HEK293 (cell line): ENCODE measurements around the gene IFIT5.

Source experiments
- CTCF ChIA-PET: fragments of 350-600 bp; formaldehyde crosslinking; extraction: SDS; loops from one replicate; lab custom pipeline; 2021; ENCODE audit warnings: antibody characterized with exemption; lab: Yijun Ruan, JAX
- POLR2A ChIA-PET: fragments of 300-600 bp; formaldehyde crosslinking; extraction: SDS; loops from one replicate; lab custom pipeline; 2020; ENCODE audit warnings: antibody characterized with exemption, inconsistent platforms; lab: Yijun Ruan, JAX
- H3K27ac ChIP-seq: fragments of 200-500 bp; sonication (Bioruptor generic); 2 replicates; pipeline ENCODE4 v1.5.1; 2014; ENCODE audit warnings: low read depth, low read length, control low read depth, inconsistent platforms; ENCODE audit errors: extremely low read depth
- H3K36me3 ChIP-seq, 2 experiments: fragments of 200-500 bp in 1 of 2; sonication (Bioruptor generic) in 1 of 2; 1 replicate in 1 of 2; 2 replicates in 1 of 2; pipeline ENCODE4 v1.5.1; 2014 to 2017; ENCODE audit warnings: inconsistent platforms in 2 of 2, low read length in 2 of 2; ENCODE audit not compliant: control insufficient read depth in 2 of 2, insufficient read depth in 1 of 2
- H3K4me1 ChIP-seq: fragments of 200-500 bp; sonication (Bioruptor generic); 2 replicates; pipeline ENCODE4 v1.5.1; 2014; ENCODE audit warnings: mild to moderate bottlenecking, low read length, inconsistent platforms; ENCODE audit not compliant: control insufficient read depth, insufficient read depth
- H3K4me3 ChIP-seq: 2 replicates; pipeline ENCODE4 v1.5.1; 2011; ENCODE audit warnings: low read depth, mild to moderate bottlenecking, control low read depth, low read length, moderate library complexity
- H3K9me3 ChIP-seq: fragments of 200-500 bp; sonication (Bioruptor generic); 2 replicates; pipeline ENCODE4 v1.5.1; 2014; ENCODE audit warnings: low read depth, low read length, inconsistent platforms; ENCODE audit not compliant: control insufficient read depth, insufficient read depth
- KLF7 ChIP-seq: fragments of 450-650 bp; formaldehyde crosslinking; IDR thresholded peaks from 2 replicates; pipeline ENCODE4 v1.5.1; 2016; ENCODE audit warnings: missing biosample characterization, missing genetic modification characterization, borderline replicate concordance
- KLF8 ChIP-seq: fragments of 450-650 bp; formaldehyde crosslinking; IDR thresholded peaks from 2 replicates; pipeline ENCODE4 v1.5.1; 2016; ENCODE audit warnings: missing biosample characterization, missing genetic modification characterization
- PRDM1 ChIP-seq: fragments of 450-650 bp; formaldehyde crosslinking; IDR thresholded peaks from 2 replicates; pipeline ENCODE4; 2016; ENCODE audit warnings: missing biosample characterization, missing genetic modification characterization
- ZNF157 ChIP-seq: fragments of 450-650 bp; formaldehyde crosslinking; IDR thresholded peaks from 2 replicates; pipeline ENCODE4 v1.5.1; 2016; ENCODE audit warnings: missing biosample characterization, missing genetic modification characterization
- ZNF16 ChIP-seq: fragments of 450-650 bp; formaldehyde crosslinking; IDR thresholded peaks from 2 replicates; pipeline ENCODE4 v1.5.1; 2016; ENCODE audit warnings: low read depth, missing biosample characterization, missing genetic modification characterization
- ZNF292 ChIP-seq: fragments of 450-650 bp; formaldehyde crosslinking; IDR thresholded peaks from 2 replicates; pipeline ENCODE4 v1.5.1; 2016; ENCODE audit warnings: low read depth, missing biosample characterization, missing genetic modification characterization, borderline replicate concordance
- ZNF48 ChIP-seq: fragments of 450-650 bp; formaldehyde crosslinking; IDR thresholded peaks from 2 replicates; pipeline ENCODE4 v1.5.1; 2016; ENCODE audit warnings: missing biosample characterization, missing genetic modification characterization
- ZNF548 ChIP-seq: fragments of 450-650 bp; formaldehyde crosslinking; IDR thresholded peaks from 2 replicates; pipeline ENCODE4 v1.5.1; 2016; ENCODE audit warnings: missing biosample characterization, missing genetic modification characterization
- ZNF549 ChIP-seq: fragments of 450-650 bp; IDR thresholded peaks from 2 replicates; pipeline ENCODE4 v1.5.1; 2018; ENCODE audit warnings: missing biosample characterization, missing genetic modification characterization, mild to moderate bottlenecking, inconsistent platforms, moderate library complexity
- ZNF621 ChIP-seq: fragments of 450-650 bp; formaldehyde crosslinking; IDR thresholded peaks from 2 replicates; pipeline ENCODE4 v1.5.1; 2017; ENCODE audit warnings: missing biosample characterization, missing genetic modification characterization
- ZNF776 ChIP-seq: fragments of 450-650 bp; formaldehyde crosslinking; IDR thresholded peaks from 2 replicates; pipeline ENCODE4 v1.5.0; 2017; ENCODE audit warnings: missing biosample characterization, missing genetic modification characterization, borderline replicate concordance
- ZNF777 ChIP-seq: fragments of 450-650 bp; formaldehyde crosslinking; IDR thresholded peaks from 2 replicates; pipeline ENCODE4 v1.5.1; 2017; ENCODE audit warnings: missing biosample characterization, missing genetic modification characterization, borderline replicate concordance
- ZNF785 ChIP-seq: fragments of 450-650 bp; formaldehyde crosslinking; IDR thresholded peaks from 2 replicates; pipeline ENCODE4 v1.5.1; 2016; ENCODE audit warnings: missing biosample characterization, missing genetic modification characterization
- TF ChIP-seq, protein P1 (sequence below): fragments of 450-650 bp; formaldehyde crosslinking; IDR thresholded peaks from 2 replicates; pipeline ENCODE4 v1.5.1; 2016; ENCODE audit warnings: missing biosample characterization, missing genetic modification characterization
- TF ChIP-seq, protein P2 (sequence below): fragments of 450-650 bp; formaldehyde crosslinking; IDR thresholded peaks from 2 replicates; pipeline ENCODE4 v1.5.1; 2016; ENCODE audit warnings: missing biosample characterization, missing genetic modification characterization
- TF ChIP-seq, protein P3 (sequence below): fragments of 450-650 bp; formaldehyde crosslinking; IDR thresholded peaks from 2 replicates; pipeline ENCODE4 v1.5.1; 2016; ENCODE audit warnings: missing biosample characterization, missing genetic modification characterization, borderline replicate concordance
- TF ChIP-seq, protein P4 (sequence below): fragments of 450-650 bp; formaldehyde crosslinking; optimal IDR thresholded peaks from 2 replicates; pipeline ENCODE3; 2016; ENCODE audit warnings: missing biosample characterization, mild to moderate bottlenecking, missing genetic modification characterization

The IFIT5 gene

DNA sequence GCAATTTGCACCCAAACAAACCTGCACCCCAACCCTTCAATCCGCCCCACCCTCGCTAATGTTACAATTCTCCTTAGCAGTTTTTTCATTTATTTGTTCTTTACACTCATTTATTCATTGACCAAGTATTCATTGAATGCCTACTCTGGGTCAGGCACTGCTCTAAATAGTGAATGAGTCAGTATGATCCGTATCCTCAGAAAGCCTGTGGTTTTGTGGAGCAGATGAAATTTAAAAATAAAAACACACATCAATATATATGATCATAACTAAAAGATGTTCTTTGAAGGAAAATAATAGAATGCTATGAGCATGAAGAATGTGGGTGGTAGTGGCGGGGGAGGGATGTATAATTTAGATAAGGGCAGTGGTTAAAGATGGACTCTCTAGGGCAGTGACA, 13.3 kb downstream of the IFIT5 start:
- POLR2A ChIA-PET = no interaction called here
- Histone ChIP-seq H3K9me3 (no peaks in the 10 kb centered on the region), H3K27ac (no peak overlapping the region)
- TF ChIP-seq ZNF548 (tag by site-specific recombination) = no peak
- TF ChIP-seq, protein P1, sequence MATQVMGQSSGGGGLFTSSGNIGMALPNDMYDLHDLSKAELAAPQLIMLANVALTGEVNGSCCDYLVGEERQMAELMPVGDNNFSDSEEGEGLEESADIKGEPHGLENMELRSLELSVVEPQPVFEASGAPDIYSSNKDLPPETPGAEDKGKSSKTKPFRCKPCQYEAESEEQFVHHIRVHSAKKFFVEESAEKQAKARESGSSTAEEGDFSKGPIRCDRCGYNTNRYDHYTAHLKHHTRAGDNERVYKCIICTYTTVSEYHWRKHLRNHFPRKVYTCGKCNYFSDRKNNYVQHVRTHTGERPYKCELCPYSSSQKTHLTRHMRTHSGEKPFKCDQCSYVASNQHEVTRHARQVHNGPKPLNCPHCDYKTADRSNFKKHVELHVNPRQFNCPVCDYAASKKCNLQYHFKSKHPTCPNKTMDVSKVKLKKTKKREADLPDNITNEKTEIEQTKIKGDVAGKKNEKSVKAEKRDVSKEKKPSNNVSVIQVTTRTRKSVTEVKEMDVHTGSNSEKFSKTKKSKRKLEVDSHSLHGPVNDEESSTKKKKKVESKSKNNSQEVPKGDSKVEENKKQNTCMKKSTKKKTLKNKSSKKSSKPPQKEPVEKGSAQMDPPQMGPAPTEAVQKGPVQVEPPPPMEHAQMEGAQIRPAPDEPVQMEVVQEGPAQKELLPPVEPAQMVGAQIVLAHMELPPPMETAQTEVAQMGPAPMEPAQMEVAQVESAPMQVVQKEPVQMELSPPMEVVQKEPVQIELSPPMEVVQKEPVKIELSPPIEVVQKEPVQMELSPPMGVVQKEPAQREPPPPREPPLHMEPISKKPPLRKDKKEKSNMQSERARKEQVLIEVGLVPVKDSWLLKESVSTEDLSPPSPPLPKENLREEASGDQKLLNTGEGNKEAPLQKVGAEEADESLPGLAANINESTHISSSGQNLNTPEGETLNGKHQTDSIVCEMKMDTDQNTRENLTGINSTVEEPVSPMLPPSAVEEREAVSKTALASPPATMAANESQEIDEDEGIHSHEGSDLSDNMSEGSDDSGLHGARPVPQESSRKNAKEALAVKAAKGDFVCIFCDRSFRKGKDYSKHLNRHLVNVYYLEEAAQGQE (tag by site-specific recombination) = no peak
- TF ChIP-seq ZNF16 (tag by site-specific recombination) = no peak
- TF ChIP-seq ZNF777 (tag by site-specific recombination) = no peak
- no peak for TF ChIP-seq KLF7 (tag by site-specific recombination)
- no peak for TF ChIP-seq ZNF621 (tag by site-specific recombination)
- TF ChIP-seq, all 188 proteins: peak for 0
- CTCF ChIA-PET = interaction anchor here (0.7 to 2.9 kb wide), 6 partner anchors 10 to 412 kb away, joined by 3 to 16 read pairs (median 4); no protein-coding TSS in a partner anchor
- Histone ChIP-seq H3K36me3 (no peaks in the 10 kb centered on the region), H3K4me3 (no peak overlapping the region), H3K4me1 (no peaks in the 10 kb centered on the region)

DNA sequence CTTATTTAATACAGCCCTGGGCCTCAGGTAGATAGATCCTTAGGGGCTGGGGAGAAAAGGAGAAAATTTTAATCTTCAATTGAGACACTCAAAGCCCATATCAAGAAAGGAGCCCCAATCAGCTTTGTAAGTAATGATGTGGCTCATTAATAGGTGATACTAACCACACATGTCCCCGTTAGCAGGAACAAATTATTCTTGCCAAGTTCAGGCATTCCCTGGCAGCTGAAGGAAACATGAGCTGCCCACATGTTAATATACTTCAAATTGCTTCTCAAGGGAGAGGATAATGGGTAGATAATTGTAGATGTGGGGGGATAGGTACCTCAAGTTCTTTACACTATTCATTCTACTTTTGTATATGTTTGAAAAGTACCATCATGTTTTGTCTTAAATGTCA, 14.5 kb downstream of the IFIT5 start:
- no peak overlapping the region for H3K27ac ChIP-seq
- ChIA-PET POLR2A (interaction anchor here (0.6 kb wide), 1 partner anchor 10 kb away, joined by 4 read pairs; no protein-coding TSS in a partner anchor), CTCF (interaction anchor here (1.0 to 2.9 kb wide), 4 partner anchors 10 to 136 kb away, joined by 3 to 16 read pairs (median 7); no protein-coding TSS in a partner anchor)
- H3K36me3 ChIP-seq = no peaks in the 10 kb centered on the region
- no peak for TF ChIP-seq PRDM1 (tag by site-specific recombination)
- no peak for TF ChIP-seq ZNF785 (tag by site-specific recombination)
- no peak for TF ChIP-seq KLF8 (tag by site-specific recombination)
- TF ChIP-seq, protein P2, sequence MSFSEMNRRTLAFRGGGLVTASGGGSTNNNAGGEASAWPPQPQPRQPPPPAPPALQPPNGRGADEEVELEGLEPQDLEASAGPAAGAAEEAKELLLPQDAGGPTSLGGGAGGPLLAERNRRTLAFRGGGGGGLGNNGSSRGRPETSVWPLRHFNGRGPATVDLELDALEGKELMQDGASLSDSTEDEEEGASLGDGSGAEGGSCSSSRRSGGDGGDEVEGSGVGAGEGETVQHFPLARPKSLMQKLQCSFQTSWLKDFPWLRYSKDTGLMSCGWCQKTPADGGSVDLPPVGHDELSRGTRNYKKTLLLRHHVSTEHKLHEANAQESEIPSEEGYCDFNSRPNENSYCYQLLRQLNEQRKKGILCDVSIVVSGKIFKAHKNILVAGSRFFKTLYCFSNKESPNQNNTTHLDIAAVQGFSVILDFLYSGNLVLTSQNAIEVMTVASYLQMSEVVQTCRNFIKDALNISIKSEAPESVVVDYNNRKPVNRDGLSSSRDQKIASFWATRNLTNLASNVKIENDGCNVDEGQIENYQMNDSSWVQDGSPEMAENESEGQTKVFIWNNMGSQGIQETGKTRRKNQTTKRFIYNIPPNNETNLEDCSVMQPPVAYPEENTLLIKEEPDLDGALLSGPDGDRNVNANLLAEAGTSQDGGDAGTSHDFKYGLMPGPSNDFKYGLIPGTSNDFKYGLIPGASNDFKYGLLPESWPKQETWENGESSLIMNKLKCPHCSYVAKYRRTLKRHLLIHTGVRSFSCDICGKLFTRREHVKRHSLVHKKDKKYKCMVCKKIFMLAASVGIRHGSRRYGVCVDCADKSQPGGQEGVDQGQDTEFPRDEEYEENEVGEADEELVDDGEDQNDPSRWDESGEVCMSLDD = no peak
- TF ChIP-seq ZNF48 (tag by site-specific recombination) = no peak
- TF ChIP-seq ZNF548 (tag by site-specific recombination) = no peak
- TF ChIP-seq ZNF292 (tag by site-specific recombination) = no peak
- TF ChIP-seq ZNF157 (tag by site-specific recombination) = no peak
- no peak for TF ChIP-seq ZNF549
- no peak for TF ChIP-seq ZNF776 (tag by site-specific recombination)
- TF ChIP-seq, protein P3, sequence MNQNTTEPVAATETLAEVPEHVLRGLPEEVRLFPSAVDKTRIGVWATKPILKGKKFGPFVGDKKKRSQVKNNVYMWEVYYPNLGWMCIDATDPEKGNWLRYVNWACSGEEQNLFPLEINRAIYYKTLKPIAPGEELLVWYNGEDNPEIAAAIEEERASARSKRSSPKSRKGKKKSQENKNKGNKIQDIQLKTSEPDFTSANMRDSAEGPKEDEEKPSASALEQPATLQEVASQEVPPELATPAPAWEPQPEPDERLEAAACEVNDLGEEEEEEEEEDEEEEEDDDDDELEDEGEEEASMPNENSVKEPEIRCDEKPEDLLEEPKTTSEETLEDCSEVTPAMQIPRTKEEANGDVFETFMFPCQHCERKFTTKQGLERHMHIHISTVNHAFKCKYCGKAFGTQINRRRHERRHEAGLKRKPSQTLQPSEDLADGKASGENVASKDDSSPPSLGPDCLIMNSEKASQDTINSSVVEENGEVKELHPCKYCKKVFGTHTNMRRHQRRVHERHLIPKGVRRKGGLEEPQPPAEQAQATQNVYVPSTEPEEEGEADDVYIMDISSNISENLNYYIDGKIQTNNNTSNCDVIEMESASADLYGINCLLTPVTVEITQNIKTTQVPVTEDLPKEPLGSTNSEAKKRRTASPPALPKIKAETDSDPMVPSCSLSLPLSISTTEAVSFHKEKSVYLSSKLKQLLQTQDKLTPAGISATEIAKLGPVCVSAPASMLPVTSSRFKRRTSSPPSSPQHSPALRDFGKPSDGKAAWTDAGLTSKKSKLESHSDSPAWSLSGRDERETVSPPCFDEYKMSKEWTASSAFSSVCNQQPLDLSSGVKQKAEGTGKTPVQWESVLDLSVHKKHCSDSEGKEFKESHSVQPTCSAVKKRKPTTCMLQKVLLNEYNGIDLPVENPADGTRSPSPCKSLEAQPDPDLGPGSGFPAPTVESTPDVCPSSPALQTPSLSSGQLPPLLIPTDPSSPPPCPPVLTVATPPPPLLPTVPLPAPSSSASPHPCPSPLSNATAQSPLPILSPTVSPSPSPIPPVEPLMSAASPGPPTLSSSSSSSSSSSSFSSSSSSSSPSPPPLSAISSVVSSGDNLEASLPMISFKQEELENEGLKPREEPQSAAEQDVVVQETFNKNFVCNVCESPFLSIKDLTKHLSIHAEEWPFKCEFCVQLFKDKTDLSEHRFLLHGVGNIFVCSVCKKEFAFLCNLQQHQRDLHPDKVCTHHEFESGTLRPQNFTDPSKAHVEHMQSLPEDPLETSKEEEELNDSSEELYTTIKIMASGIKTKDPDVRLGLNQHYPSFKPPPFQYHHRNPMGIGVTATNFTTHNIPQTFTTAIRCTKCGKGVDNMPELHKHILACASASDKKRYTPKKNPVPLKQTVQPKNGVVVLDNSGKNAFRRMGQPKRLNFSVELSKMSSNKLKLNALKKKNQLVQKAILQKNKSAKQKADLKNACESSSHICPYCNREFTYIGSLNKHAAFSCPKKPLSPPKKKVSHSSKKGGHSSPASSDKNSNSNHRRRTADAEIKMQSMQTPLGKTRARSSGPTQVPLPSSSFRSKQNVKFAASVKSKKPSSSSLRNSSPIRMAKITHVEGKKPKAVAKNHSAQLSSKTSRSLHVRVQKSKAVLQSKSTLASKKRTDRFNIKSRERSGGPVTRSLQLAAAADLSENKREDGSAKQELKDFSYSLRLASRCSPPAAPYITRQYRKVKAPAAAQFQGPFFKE = no peak
- TF ChIP-seq, protein P4, sequence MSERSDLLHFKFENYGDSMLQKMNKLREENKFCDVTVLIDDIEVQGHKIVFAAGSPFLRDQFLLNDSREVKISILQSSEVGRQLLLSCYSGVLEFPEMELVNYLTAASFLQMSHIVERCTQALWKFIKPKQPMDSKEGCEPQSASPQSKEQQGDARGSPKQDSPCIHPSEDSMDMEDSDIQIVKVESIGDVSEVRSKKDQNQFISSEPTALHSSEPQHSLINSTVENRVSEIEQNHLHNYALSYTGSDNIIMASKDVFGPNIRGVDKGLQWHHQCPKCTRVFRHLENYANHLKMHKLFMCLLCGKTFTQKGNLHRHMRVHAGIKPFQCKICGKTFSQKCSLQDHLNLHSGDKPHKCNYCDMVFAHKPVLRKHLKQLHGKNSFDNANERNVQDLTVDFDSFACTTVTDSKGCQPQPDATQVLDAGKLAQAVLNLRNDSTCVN = no peak
- no peaks in the 10 kb centered on the region for H3K4me1 ChIP-seq
- no peaks in the 10 kb centered on the region for H3K9me3 ChIP-seq
- H3K4me3 ChIP-seq = no peak overlapping the region
